HG03442 (cell line): ENCODE results near the gene KCND2.

Experiments used
- ATAC-seq: cut with Tn5 transposase; IDR thresholded peaks from one replicate; pipeline ENCODE4 v1.9.1; 2021; ENCODE audit warnings: mild to moderate bottlenecking, moderate library complexity; ENCODE audit not compliant: unreplicated experiment

KCND2 gene

DNA sequence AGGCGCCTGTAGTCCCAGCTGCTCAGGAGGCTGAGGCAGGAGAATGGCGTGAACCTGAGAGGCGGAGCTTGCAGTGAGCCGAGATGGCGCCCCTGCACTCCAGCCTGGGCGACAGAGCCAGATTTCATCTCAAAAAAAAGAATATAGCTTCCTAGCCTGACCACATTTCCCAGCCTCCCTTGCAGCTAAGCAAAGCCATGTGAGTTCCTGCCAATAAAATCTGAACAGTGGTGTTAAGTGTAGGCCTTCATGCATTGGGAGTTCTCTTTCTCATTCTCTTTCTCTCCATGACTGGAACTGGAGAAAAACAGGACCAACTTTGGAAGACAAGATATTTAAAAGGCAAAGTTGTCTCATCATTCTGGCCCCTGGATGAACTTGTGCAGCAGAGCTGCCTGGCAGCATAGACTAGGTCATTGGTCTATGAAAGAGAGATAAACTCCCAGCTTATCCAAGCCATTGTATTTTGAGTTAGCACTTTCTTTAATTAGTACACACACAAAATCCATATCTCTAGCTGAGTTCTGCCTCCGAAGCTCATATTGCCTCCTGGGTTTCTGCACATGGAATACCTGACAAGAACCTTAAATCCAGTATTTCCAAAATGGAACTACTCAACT, 524.2 kb downstream of the KCND2 start:
- no peak for ATAC-seq

DNA sequence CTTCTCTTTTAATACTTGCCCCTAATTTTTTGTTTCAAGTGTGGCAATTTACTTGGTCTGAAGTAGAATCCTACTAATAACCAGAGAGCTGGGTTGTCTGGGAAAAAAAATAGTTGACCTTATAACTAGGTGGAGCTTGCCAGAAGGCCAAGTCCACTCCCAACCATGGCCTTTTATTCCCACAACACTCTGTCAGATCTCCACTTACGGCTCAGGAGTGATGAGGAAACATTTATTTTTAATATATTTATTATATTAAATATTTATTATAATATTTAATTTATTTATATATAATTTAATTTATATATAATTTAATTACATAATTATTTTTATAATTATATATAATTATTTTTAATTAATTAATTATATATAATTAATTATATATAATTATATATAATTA, 526.2 kb downstream of the KCND2 start:
- ATAC-seq: no peak
